Right hindlimb (tissue), 1 donor: ENCODE data around the gene RPS17.

Experiments used
- DNase-seq: peaks from one replicate; pipeline ENCODE4 v3.0.0-alpha.2; 2018

RPS17 gene

GRCh38 chr15:82540055-82540983, at the start of gene RPS17:
Gene RPS17, minus strand, starts transcription at chr15:82540457. Its CDS starts 29 bp downstream, at chr15:82540428.
- DNase-seq, result peak; percentile 98

GRCh38 chr15:82587805-82588204, 47.5 kb upstream of the RPS17 start:
- no peak for DNase-seq

- no peak for DNase-seq
Measured at GRCh38 chr15:82585072-82585471, 44.8 kb upstream of the RPS17 start.

- DNase-seq, result no peak
Measured at GRCh38 chr15:82580713-82581112, 40.5 kb upstream of the RPS17 start.

- no peak for DNase-seq
Measured at GRCh38 chr15:82575335-82575734, 35.1 kb upstream of the RPS17 start.

- DNase-seq, result no peak
Measured at GRCh38 chr15:82572986-82573385, 32.7 kb upstream of the RPS17 start.

GRCh38 chr15:82572311-82572710, 32.1 kb upstream of the RPS17 start:
- no peak for DNase-seq

GRCh38 chr15:82571722-82572222, 31.5 kb upstream of the RPS17 start:
- peak; percentile 84 for DNase-seq

GRCh38 chr15:82570721-82571508, 30.7 kb upstream of the RPS17 start:
- no peak for DNase-seq

GRCh38 chr15:82569834-82570233, 29.6 kb upstream of the RPS17 start:
- DNase-seq, result no peak

- DNase-seq, result no peak
Measured at GRCh38 chr15:82568986-82569385, 28.7 kb upstream of the RPS17 start.

GRCh38 chr15:82567661-82568060, 27.4 kb upstream of the RPS17 start:
- DNase-seq, result no peak

GRCh38 chr15:82566690-82567089, 26.4 kb upstream of the RPS17 start:
- no peak for DNase-seq

GRCh38 chr15:82558502-82558901, 18.2 kb upstream of the RPS17 start:
- DNase-seq, result no peak

- DNase-seq, result no peak
Measured at GRCh38 chr15:82556315-82557035, 16.2 kb upstream of the RPS17 start.

GRCh38 chr15:82554849-82555248, 14.6 kb upstream of the RPS17 start:
- no peak for DNase-seq

- no peak for DNase-seq
Measured at GRCh38 chr15:82554351-82554750, 14.1 kb upstream of the RPS17 start.

GRCh38 chr15:82553846-82554245, 13.6 kb upstream of the RPS17 start:
- DNase-seq, result no peak

- DNase-seq, result no peak
Measured at GRCh38 chr15:82552861-82553260, 12.6 kb upstream of the RPS17 start.

GRCh38 chr15:82551646-82552247, 11.5 kb upstream of the RPS17 start:
- DNase-seq, result no peak

GRCh38 chr15:82549199-82549665, 9.0 kb upstream of the RPS17 start:
- no peak for DNase-seq

- DNase-seq, result no peak
Measured at GRCh38 chr15:82548700-82549099, 8.4 kb upstream of the RPS17 start.
